CD4-positive, CD25-positive, alpha-beta regulatory T cell (primary cell): ENCODE data around the gene SGCB. TPM values are rescaled to one million over a fixed set of nuclear protein-coding genes. Genes with fewer than 3 reads are reported as not detected.
A peak's percentile ranks its signal among the peaks of the same experiment; 100 is the strongest.

Source experiments
- ATAC-seq, 2 donors: fragments of 150-1000 bp; cut with Tn5 transposase; one replicate each; pipeline ENCODE4 v1.10.0; 2021; ENCODE audit warnings: low read depth in 2 of 2, moderate number of reproducible peaks in 2 of 2, moderate library complexity in 1 of 2
- DNase-seq, 3 donors: peaks; one replicate each; pipeline versions ENCODE4 v3.0.0 to v3.0.0-alpha.2; 2012 to 2022; ENCODE audit warnings: mixed read lengths in 1 of 3
- H3K27ac ChIP-seq: one replicate; pipeline ENCODE4 v1.7.0; 2013; ENCODE audit warnings: mild to moderate bottlenecking, low read length; ENCODE audit not compliant: insufficient read depth, poor library complexity, severe bottlenecking
- H3K27me3 ChIP-seq: one replicate; pipeline ENCODE4 v1.7.0; 2013; ENCODE audit warnings: low read length; ENCODE audit not compliant: control insufficient read depth, insufficient read depth
- H3K36me3 ChIP-seq: one replicate; pipeline ENCODE4 v1.7.0; 2013; ENCODE audit warnings: mild to moderate bottlenecking, low read length, moderate library complexity; ENCODE audit not compliant: control insufficient read depth, insufficient read depth
- H3K4me1 ChIP-seq: 2 replicates; pipeline ENCODE4 v1.7.0; 2013; ENCODE audit warnings: mild to moderate bottlenecking, low read length; ENCODE audit not compliant: insufficient read depth, control insufficient read depth, poor library complexity, severe bottlenecking
- H3K4me3 ChIP-seq: one replicate; pipeline ENCODE4 v1.7.0; 2013; ENCODE audit warnings: low read depth, mild to moderate bottlenecking, low read length, moderate library complexity
- H3K9me3 ChIP-seq, 2 experiments: 1 replicate in 1 of 2; 2 replicates in 1 of 2; pipeline ENCODE4 v1.7.0; 2013; ENCODE audit warnings: low read length in 2 of 2, mild to moderate bottlenecking in 1 of 2, moderate library complexity in 1 of 2; ENCODE audit not compliant: control insufficient read depth in 2 of 2
- H3K27ac Mint-ChIP-seq, 3 donors: one replicate each; pipeline ENCODE4 v1.8.0; 2020 to 2022; ENCODE audit warnings: mild to moderate bottlenecking in 3 of 3, mixed read lengths in 3 of 3, moderate library complexity in 2 of 3
- H3K27me3 Mint-ChIP-seq: one replicate; pipeline ENCODE4 v1.8.0; 2022; ENCODE audit warnings: mild to moderate bottlenecking, mixed read lengths
- H3K36me3 Mint-ChIP-seq: one replicate; pipeline ENCODE4 v1.8.0; 2020; ENCODE audit warnings: mixed read lengths
- H3K4me1 Mint-ChIP-seq, 4 donors: one replicate each; pipeline ENCODE4 v1.8.0; 2020 to 2022; ENCODE audit warnings: mixed read lengths in 4 of 4, mild to moderate bottlenecking in 1 of 4
- H3K4me3 Mint-ChIP-seq, 4 donors: one replicate each; pipeline ENCODE4 v1.8.0; 2020 to 2022; ENCODE audit warnings: mild to moderate bottlenecking in 4 of 4, mixed read lengths in 4 of 4, moderate library complexity in 3 of 4
- H3K9me3 Mint-ChIP-seq, 7 donors: one replicate each; pipeline ENCODE4 v1.8.0; 2020 to 2022; ENCODE audit warnings: mixed read lengths in 7 of 7, mild to moderate bottlenecking in 3 of 7, moderate library complexity in 2 of 7
- polyA plus RNA-seq, 4 donors: library from polyadenylated mRNA; unstranded; fragments of 300-500 nt; fragmentation: Illumina TruSeq; gene quantifications; one replicate each; pipeline ENCODE4 v1.2.3, GENCODE V29; 2021
- total RNA-seq: library from RNA; stranded (reverse); gene quantifications from one replicate; pipeline ENCODE4 v1.2.3, GENCODE V29; 2022

SGCB gene
- total and polyA plus RNA-seq, 5 donors from 2014 or later: 3.6 to 8.3 (median 6.1) TPM

DNA sequence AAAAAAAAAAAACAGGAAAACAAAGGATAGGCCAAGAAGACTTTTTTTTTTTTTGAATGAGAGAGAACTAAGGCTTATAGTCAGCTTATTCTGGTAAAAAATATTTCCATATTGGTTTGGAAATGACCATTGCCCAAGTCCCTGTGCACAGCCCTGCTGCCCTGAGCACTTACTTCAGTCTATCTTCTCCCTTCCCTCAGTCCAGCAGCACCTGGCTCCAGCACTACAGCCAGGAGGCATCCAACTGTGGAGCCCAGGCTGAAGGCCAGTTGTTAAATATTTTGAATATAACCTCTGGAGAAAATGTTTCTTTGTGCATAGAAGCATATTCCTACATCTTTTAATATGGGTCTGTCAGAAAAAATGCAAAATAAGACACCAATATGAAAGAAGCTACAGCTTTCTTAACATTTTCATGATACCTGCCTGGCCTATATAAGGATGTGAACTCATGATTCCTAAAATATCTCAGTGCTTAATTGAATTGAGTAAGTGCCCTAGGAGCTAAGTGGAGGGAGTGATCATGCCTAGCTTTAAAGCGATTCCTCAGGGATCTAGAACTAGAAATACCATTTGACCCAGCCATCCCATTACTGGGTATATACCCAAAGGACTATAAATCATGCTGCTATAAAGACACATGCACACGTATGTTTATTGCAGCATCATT is 32.4 kb downstream of the SGCB start:
- Mint-ChIP-seq H3K27ac (peak overlapping the region in 1 of 3 donors; percentile 80), H3K9me3 (peaks cover 0 to 3% (median 0%) of the 10 kb centered on the region in 7 donors), H3K27me3 (peaks cover 4% of the 10 kb centered on the region), H3K4me3 (no peak overlapping the region), H3K36me3 (no peaks in the 10 kb centered on the region), H3K4me1 (no peaks in the 10 kb centered on the region)
- H3K4me3 ChIP-seq: no peak overlapping the region
- no peaks in the 10 kb centered on the region for H3K9me3 ChIP-seq
- H3K27ac ChIP-seq: no peak overlapping the region
- no peaks in the 10 kb centered on the region for H3K4me1 ChIP-seq
- no peak for ATAC-seq
- H3K27me3 ChIP-seq: no peaks in the 10 kb centered on the region
- no peak for DNase-seq
- H3K36me3 ChIP-seq: no peaks in the 10 kb centered on the region

DNA sequence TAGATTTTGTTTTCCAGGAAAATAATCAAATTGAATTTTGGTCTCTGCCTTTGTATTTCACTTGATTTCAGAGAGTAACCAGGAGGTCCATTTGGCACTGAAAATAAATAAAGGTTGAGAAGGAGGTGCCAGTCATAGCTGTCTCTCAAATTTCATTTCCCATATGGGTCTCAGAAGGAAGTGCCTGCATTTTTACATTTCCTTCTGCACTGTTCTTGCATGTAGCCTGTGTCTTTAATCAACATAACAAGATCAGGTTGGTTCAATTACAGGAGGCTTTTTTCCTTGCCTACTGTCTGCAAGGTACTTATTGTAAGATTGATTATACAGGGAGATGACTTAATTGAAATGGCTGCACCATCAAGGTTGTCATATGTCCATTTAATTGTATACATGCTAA is 33.7 kb downstream of the SGCB start:
- Mint-ChIP-seq H3K36me3 (no peaks in the 10 kb centered on the region), H3K4me3 (no peak overlapping the region), H3K27me3 (peaks cover 4% of the 10 kb centered on the region), H3K9me3 (peaks cover 0 to 3% (median 0%) of the 10 kb centered on the region in 7 donors), H3K27ac (no peak overlapping the region), H3K4me1 (no peaks in the 10 kb centered on the region)
- Histone ChIP-seq H3K27me3 (no peaks in the 10 kb centered on the region), H3K27ac (no peak overlapping the region), H3K36me3 (no peaks in the 10 kb centered on the region), H3K4me3 (no peak overlapping the region), H3K4me1 (no peaks in the 10 kb centered on the region), H3K9me3 (no peaks in the 10 kb centered on the region)
- no peak for DNase-seq
- ATAC-seq: no peak

DNA sequence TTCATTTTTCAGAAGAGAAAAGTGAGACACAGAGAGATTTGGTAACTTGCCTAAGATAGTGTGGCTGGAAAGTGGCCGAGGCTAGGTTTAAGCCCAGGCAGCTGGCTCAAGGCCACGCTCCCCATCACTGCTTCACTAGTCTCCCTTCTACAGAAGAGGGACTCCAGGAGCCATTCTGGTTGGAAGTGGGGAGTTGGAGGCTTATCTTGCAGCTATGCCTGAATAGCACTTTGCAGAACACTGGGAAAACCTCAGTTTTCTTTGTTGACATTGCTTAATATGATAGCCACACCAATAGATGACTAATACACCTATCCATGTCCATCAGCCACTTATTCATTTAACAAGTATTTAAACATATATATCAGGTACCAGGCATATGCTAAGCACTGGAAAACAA is 36.5 kb downstream of the SGCB start:
- peaks cover 8% of the 10 kb centered on the region for H3K27me3 Mint-ChIP-seq

DNA sequence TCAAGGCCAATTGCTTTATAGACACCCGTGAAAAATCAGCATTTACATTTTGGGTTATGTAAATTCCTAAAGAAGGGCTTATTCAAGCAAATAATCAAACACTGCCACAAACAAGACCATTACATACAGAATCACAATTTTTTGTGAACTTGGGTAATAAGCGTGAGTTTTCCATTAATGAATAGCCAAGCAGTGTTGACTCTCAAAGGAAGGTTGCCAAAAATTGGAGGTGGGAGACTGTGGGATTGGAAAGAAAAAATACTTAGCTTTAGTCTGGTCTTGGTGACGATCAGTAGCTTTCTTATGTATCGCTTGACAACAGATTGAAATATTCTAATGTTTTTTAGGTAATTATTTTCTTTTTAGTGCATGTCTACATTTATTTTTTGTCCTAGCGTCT is 38.8 kb downstream of the SGCB start:
- Histone ChIP-seq H3K36me3 (no peaks in the 10 kb centered on the region), H3K27me3 (no peaks in the 10 kb centered on the region), H3K9me3 (no peaks in the 10 kb centered on the region), H3K27ac (no peak overlapping the region), H3K4me1 (no peaks in the 10 kb centered on the region), H3K4me3 (no peak overlapping the region)
- H3K27ac Mint-ChIP-seq: no peak overlapping the region
- no peak overlapping the region for H3K4me3 Mint-ChIP-seq
- ATAC-seq (no peak), DNase-seq (no peak)
- no peaks in the 10 kb centered on the region for H3K36me3 Mint-ChIP-seq
- peaks cover 0 to 1% (median 0%) of the 10 kb centered on the region in 7 donors for H3K9me3 Mint-ChIP-seq
- peaks cover 8% of the 10 kb centered on the region for H3K27me3 Mint-ChIP-seq
- no peaks in the 10 kb centered on the region for H3K4me1 Mint-ChIP-seq

More for the DNA sequence above, 36.5 kb downstream of the SGCB start:
- H3K27ac Mint-ChIP-seq: no peak overlapping the region
- no peaks in the 10 kb centered on the region for H3K27me3 ChIP-seq
- H3K4me3 Mint-ChIP-seq: no peak overlapping the region
- H3K9me3 Mint-ChIP-seq: peaks cover 0 to 3% (median 0%) of the 10 kb centered on the region in 7 donors
- ATAC-seq: no peak
- H3K36me3 ChIP-seq: no peaks in the 10 kb centered on the region
- H3K9me3 ChIP-seq: no peaks in the 10 kb centered on the region
- no peaks in the 10 kb centered on the region for H3K36me3 Mint-ChIP-seq
- no peak for DNase-seq
- H3K27ac ChIP-seq: no peak overlapping the region
- H3K4me1 Mint-ChIP-seq: no peaks in the 10 kb centered on the region
- no peaks in the 10 kb centered on the region for H3K4me1 ChIP-seq
- no peak overlapping the region for H3K4me3 ChIP-seq

DNA sequence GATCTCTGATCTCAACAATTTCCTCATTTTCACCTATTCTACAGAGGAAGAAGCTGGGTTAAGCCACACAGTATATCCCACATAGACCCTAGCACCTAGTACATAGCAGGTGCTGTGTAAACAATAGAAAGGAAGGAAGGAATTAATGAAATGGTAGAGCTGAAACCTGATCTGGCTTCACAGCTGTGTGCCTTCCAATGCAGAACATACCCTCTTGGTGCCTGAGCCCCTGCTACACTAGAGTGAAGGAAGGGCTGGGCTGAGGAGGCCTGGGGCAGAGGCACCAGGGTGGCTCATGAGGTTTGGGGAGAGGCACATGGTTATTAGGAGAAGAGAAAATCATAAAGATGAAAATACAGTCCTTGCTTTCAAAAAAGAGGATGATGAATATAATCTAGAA is 39.3 kb downstream of the SGCB start:
- no peak overlapping the region for H3K27ac ChIP-seq
- H3K36me3 ChIP-seq: no peaks in the 10 kb centered on the region
- Mint-ChIP-seq H3K27ac (peak overlapping the region in 1 of 3 donors; percentile 53), H3K36me3 (no peaks in the 10 kb centered on the region), H3K27me3 (peaks cover 8% of the 10 kb centered on the region), H3K9me3 (peaks cover 0 to 1% (median 0%) of the 10 kb centered on the region in 7 donors), H3K4me3 (no peak overlapping the region), H3K4me1 (no peaks in the 10 kb centered on the region)
- H3K27me3 ChIP-seq: no peaks in the 10 kb centered on the region
- H3K9me3 ChIP-seq: no peaks in the 10 kb centered on the region
- no peak for ATAC-seq
- no peak for DNase-seq
- H3K4me3 ChIP-seq: no peak overlapping the region
- no peaks in the 10 kb centered on the region for H3K4me1 ChIP-seq

DNA sequence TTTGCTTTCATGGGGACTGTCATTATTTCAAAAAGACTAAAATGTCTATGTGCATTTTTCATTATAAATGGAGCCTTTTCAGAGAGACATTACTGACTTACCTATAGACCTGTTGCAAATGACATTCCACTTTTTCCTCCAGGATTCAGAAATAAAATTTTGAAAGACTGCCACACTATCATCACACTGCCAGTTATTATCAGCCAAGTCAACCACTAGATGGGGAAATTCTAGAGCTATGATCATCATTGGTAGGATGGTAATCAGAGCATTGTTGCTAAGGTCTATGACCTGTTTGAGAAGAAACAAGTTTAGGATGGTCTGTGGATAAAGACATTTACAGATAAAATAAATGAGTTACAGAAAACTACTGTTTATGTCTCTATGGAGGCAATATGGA is 40.5 kb downstream of the SGCB start:
- Mint-ChIP-seq H3K9me3 (no peaks in the 10 kb centered on the region), H3K4me3 (no peak overlapping the region), H3K27ac (no peak overlapping the region), H3K36me3 (no peaks in the 10 kb centered on the region), H3K27me3 (peaks cover 8% of the 10 kb centered on the region), H3K4me1 (no peaks in the 10 kb centered on the region)
- ATAC-seq (no peak), DNase-seq (no peak)
- Histone ChIP-seq H3K36me3 (no peaks in the 10 kb centered on the region), H3K4me1 (no peaks in the 10 kb centered on the region), H3K4me3 (no peak overlapping the region), H3K27ac (no peak overlapping the region), H3K9me3 (no peaks in the 10 kb centered on the region), H3K27me3 (no peaks in the 10 kb centered on the region)

DNA sequence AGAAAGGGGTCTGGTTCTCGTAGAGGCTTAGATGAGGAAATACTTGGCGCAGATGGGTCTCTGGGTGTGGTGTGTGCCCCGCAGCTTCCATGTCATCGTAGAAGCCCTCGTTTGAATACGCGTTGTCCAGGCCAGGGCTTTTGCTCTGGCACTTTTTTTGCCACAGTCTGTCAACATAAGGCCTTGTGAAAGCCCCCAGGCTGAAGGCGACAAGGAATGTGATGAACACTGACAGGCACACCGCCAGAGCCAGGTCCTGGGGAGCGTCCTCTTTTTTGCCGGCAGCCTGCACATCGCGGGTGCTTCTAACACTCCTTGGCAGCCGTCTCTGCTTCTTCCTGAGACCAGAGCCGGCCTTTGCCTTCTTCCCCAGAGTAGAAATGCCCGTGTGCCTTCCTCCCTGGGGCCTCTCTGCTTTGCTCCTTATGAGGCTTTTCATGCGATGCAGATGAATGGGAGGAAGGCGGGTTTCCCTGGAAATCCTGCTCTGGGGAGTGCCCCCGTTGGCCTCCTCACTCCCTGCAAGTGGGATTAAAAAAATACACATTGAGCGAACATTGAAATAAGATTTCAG is 42.4 kb downstream of the SGCB start:
- H3K27ac Mint-ChIP-seq: no peak overlapping the region
- H3K9me3 Mint-ChIP-seq: peaks cover 0 to 3% (median 0%) of the 10 kb centered on the region in 7 donors
- no peaks in the 10 kb centered on the region for H3K4me1 ChIP-seq
- DNase-seq (no peak), ATAC-seq (no peak)
- no peaks in the 10 kb centered on the region for H3K9me3 ChIP-seq
- no peaks in the 10 kb centered on the region for H3K36me3 ChIP-seq
- H3K36me3 Mint-ChIP-seq: no peaks in the 10 kb centered on the region
- H3K4me3 ChIP-seq: no peak overlapping the region
- peaks cover 5% of the 10 kb centered on the region for H3K27me3 Mint-ChIP-seq
- no peaks in the 10 kb centered on the region for H3K27me3 ChIP-seq
- H3K4me1 Mint-ChIP-seq: no peaks in the 10 kb centered on the region
- H3K27ac ChIP-seq: no peak overlapping the region
- H3K4me3 Mint-ChIP-seq: no peak overlapping the region
